OCI-LY7 (cell line): ENCODE measurements around the gene GREM2. TPM values are rescaled to one million over a fixed set of nuclear protein-coding genes. Genes with fewer than 3 reads are reported as not detected.

ENCODE experiments used
- BruUV-seq: library from RNA; stranded (reverse); fragments of 400-500 nt; replicated peaks from 2 replicates; lab custom pipeline; 2021; lab: Mats Ljungman, UMichigan
- CTCF ChIA-PET: fragments of 300-600 bp; sonication (Branson Sonifier 250); formaldehyde crosslinking; loops from one replicate; lab custom pipeline; 2022; ENCODE audit warnings: antibody characterized with exemption; ENCODE audit not compliant: unreplicated experiment; lab: Charles Lee
- POLR2A ChIA-PET: fragments of 300-600 bp; sonication (Branson Sonifier 250); formaldehyde crosslinking; loops from one replicate; lab custom pipeline; 2022; ENCODE audit warnings: antibody characterized with exemption; lab: Charles Lee
- DNase-seq: peaks from one replicate; pipeline ENCODE4 v3.0.0-alpha.2; 2015; ENCODE audit warnings: low spot score
- H2AFZ ChIP-seq: fragments of 200-600 bp; sonication (generic), shearing (Covaris generic); 2 replicates; pipeline ENCODE4 v1.6.1; 2014; ENCODE audit warnings: mild to moderate bottlenecking, antibody characterized with exemption, low read length, moderate library complexity
- H3K27ac ChIP-seq: fragments of 200-600 bp; sonication (generic); 2 replicates; pipeline ENCODE4 v1.5.1; 2014; ENCODE audit warnings: mixed run types, low read depth, mild to moderate bottlenecking, moderate library complexity, low read length, inconsistent platforms; ENCODE audit not compliant: poor library complexity, severe bottlenecking
- H3K36me3 ChIP-seq: fragments of 200-600 bp; sonication (generic); 2 replicates; pipeline ENCODE4 v1.6.1; 2014; ENCODE audit warnings: mild to moderate bottlenecking, antibody characterized with exemption, low read length, moderate library complexity, mixed read lengths; ENCODE audit not compliant: insufficient read depth
- H3K4me1 ChIP-seq: fragments of 200-600 bp; sonication (generic); 2 replicates; pipeline ENCODE4 v1.5.1; 2014; ENCODE audit warnings: mild to moderate bottlenecking, low read length; ENCODE audit not compliant: insufficient read depth, poor library complexity, severe bottlenecking
- H3K4me2 ChIP-seq: fragments of 200-600 bp; sonication (generic); 2 replicates; pipeline ENCODE4 v1.6.1; 2014; ENCODE audit warnings: mild to moderate bottlenecking, low read length
- H3K4me3 ChIP-seq: fragments of 200-600 bp; sonication (generic); 2 replicates; pipeline ENCODE4 v1.5.1; 2014; ENCODE audit warnings: mild to moderate bottlenecking, low read depth, low read length; ENCODE audit not compliant: poor library complexity, severe bottlenecking
- H3K79me2 ChIP-seq: fragments of 200-600 bp; sonication (generic); 2 replicates; pipeline ENCODE4 v1.6.1; 2016; ENCODE audit warnings: low read depth, mild to moderate bottlenecking, low read length, moderate library complexity, mixed read lengths; ENCODE audit not compliant: insufficient read depth
- H3K9me2 ChIP-seq: fragments of 200-600 bp; sonication (generic); 2 replicates; pipeline ENCODE4 v1.6.1; 2016; ENCODE audit warnings: mild to moderate bottlenecking, low read length, mixed read lengths; ENCODE audit not compliant: insufficient read depth
- H3K9me3 ChIP-seq: fragments of 200-600 bp; sonication (generic); 2 replicates; pipeline ENCODE4 v1.6.1; 2014; ENCODE audit warnings: mild to moderate bottlenecking, mixed run types, low read length, mixed read lengths
- H4K20me1 ChIP-seq: fragments of 200-600 bp; sonication (generic); 2 replicates; pipeline ENCODE4 v1.6.1; 2014; ENCODE audit warnings: mild to moderate bottlenecking, antibody characterized with exemption, low read length, moderate library complexity, mixed read lengths; ENCODE audit not compliant: insufficient read depth
- CTCF ChIP-seq: fragments of 200-600 bp; sonication (generic); conservative IDR thresholded peaks from 2 replicates; pipeline ENCODE4 v1.5.1; 2014; ENCODE audit warnings: mild to moderate bottlenecking, antibody characterized with exemption, low read length, moderate library complexity, mixed read lengths
- EZH2phosphoT487 ChIP-seq: fragments of 200-600 bp; sonication (generic); IDR thresholded peaks from 2 replicates; pipeline ENCODE4 v1.6.1; 2018; ENCODE audit warnings: low read depth, borderline replicate concordance, mild to moderate bottlenecking, mixed run types, antibody characterized with exemption, low read length, moderate library complexity, mixed read lengths
- intact Hi-C: fragments of 100-400 bp; cut with micrococcal nuclease; formaldehyde crosslinking; loops from one replicate; pipeline ENCODE4 v1.10.0; 2022; ENCODE audit not compliant: unreplicated experiment
- total RNA-seq, 2 experiments: library from RNA; depleted of rRNA in 1 of 2; stranded (reverse); fragments of >200 nt in 1 of 2; shearing (Covaris generic) in 1 of 2; gene quantifications; 2 replicates each; pipeline ENCODE4 v1.2.3, GENCODE V29; 2014 to 2022

GREM2 gene
- total RNA-seq, 2 experiments from 2014 or later = not detected

- intact Hi-C loops = no loop called here
- H3K79me2 ChIP-seq = no peaks in the 10 kb centered on the region
- POLR2A ChIA-PET = interaction anchor here (0.6 to 2.3 kb wide), 2 partner anchors 10 to 511 kb away, joined by 6 to 11 read pairs; no protein-coding TSS in a partner anchor
These were observed 4.1 kb upstream of the GREM2 start for GRCh38 chr1:240616018-240616417.

GRCh38 chr1:240613356-240614142, 1.6 kb upstream of the GREM2 start:
- no peaks in the 10 kb centered on the region for H4K20me1 ChIP-seq
- CTCF ChIA-PET = no interaction called here
- no peak overlapping the region for H3K27ac ChIP-seq
- H3K4me1 ChIP-seq = no peaks in the 10 kb centered on the region
- no peaks in the 10 kb centered on the region for H3K9me2 ChIP-seq
- no TSS peak for BruUV-seq
- TF ChIP-seq EZH2phosphoT487 = no peak
- intact Hi-C loops = no loop called here
- H2AFZ ChIP-seq = no peak overlapping the region
- no peaks in the 10 kb centered on the region for H3K79me2 ChIP-seq
- DNase-seq = no peak
- no peak overlapping the region for H3K4me3 ChIP-seq
- no peak overlapping the region for H3K4me2 ChIP-seq
- H3K36me3 ChIP-seq = no peaks in the 10 kb centered on the region
- no peaks in the 10 kb centered on the region for H3K9me3 ChIP-seq
- POLR2A ChIA-PET = interaction anchor here (0.7 to 1.2 kb wide), 2 partner anchors 12 to 803 kb away, joined by 3 read pairs; no protein-coding TSS in a partner anchor

More at GRCh38 chr1:240616018-240616417, 4.1 kb upstream of the GREM2 start:
- H3K9me2 ChIP-seq = no peaks in the 10 kb centered on the region
- no peaks in the 10 kb centered on the region for H3K36me3 ChIP-seq
- BruUV-seq = no TSS peak
- DNase-seq = no peak
- no peak overlapping the region for H3K4me3 ChIP-seq
- no peak overlapping the region for H3K27ac ChIP-seq
- TF ChIP-seq CTCF (no peak), EZH2phosphoT487 (no peak)
- no peak overlapping the region for H2AFZ ChIP-seq
- no peaks in the 10 kb centered on the region for H4K20me1 ChIP-seq
- H3K4me2 ChIP-seq = no peak overlapping the region
- CTCF ChIA-PET = no interaction called here
- no peaks in the 10 kb centered on the region for H3K9me3 ChIP-seq
- H3K4me1 ChIP-seq = no peaks in the 10 kb centered on the region

GRCh38 chr1:240612811-240613210, 856 bp upstream of the GREM2 start:
- H3K4me3 ChIP-seq = no peak overlapping the region
- ChIA-PET CTCF (interaction anchor here (0.6 kb wide), 1 partner anchor 1245 kb away, joined by 4 read pairs; no protein-coding TSS in a partner anchor), POLR2A (interaction anchor here (1.2 kb wide), 1 partner anchor 11 kb away, joined by 3 read pairs; no protein-coding TSS in a partner anchor)
- H3K4me2 ChIP-seq = no peak overlapping the region
- no peaks in the 10 kb centered on the region for H3K9me3 ChIP-seq
- H3K9me2 ChIP-seq = no peaks in the 10 kb centered on the region
- H3K27ac ChIP-seq = no peak overlapping the region
- BruUV-seq = no TSS peak
- H2AFZ ChIP-seq = no peak overlapping the region
- no peaks in the 10 kb centered on the region for H3K36me3 ChIP-seq
- no peak for DNase-seq
- H3K4me1 ChIP-seq = no peaks in the 10 kb centered on the region
- no peaks in the 10 kb centered on the region for H3K79me2 ChIP-seq
- no peaks in the 10 kb centered on the region for H4K20me1 ChIP-seq
- TF ChIP-seq EZH2phosphoT487 = no peak
- no peak for TF ChIP-seq CTCF
- intact Hi-C loops = no loop called here
